Forelimb muscle (tissue), 1 donor: Measurements from ENCODE around the gene CCL22. TPM values are rescaled to one million over a fixed set of nuclear protein-coding genes. Genes with fewer than 3 reads are reported as not detected.
"Not testable (repeated sequence)": the region's sequence is repeated elsewhere in the genome, so short reads cannot be mapped to it uniquely, and the experiment has no call there.

Experiments
- DNase-seq: peaks from one replicate; pipeline ENCODE4 v3.0.0-alpha.2; 2013; ENCODE audit warnings: low read depth
- polyA plus RNA-seq: library from polyadenylated mRNA; unstranded; fragments of 120-200 nt; gene quantifications from one replicate; pipeline ENCODE4 v1.2.1, GENCODE V29; 2013; ENCODE audit not compliant: insufficient read length

Gene CCL22
- 0.24 TPM for polyA plus RNA-seq

GRCh38 chr16:57358527-57359095 is at the start of gene CCL22:
TSS of gene CCL22 (plus strand) at chr16:57358783. CDS start at chr16:57358817, 34 bp downstream.
- DNase-seq: no peak

GRCh38 chr16:57310801-57311200 is 47.8 kb upstream of the CCL22 start:
- DNase-seq: no peak

GRCh38 chr16:57313509-57313908 is 45.1 kb upstream of the CCL22 start:
- no peak for DNase-seq

GRCh38 chr16:57314161-57314785 is 44.3 kb upstream of the CCL22 start:
- no peak for DNase-seq

GRCh38 chr16:57315416-57315815 is 43.2 kb upstream of the CCL22 start:
- no peak for DNase-seq

GRCh38 chr16:57316390-57317017 is 42.1 kb upstream of the CCL22 start:
- DNase-seq: no peak

GRCh38 chr16:57318240-57318970 is 40.2 kb upstream of the CCL22 start:
- DNase-seq: no peak

- DNase-seq: no peak
Measured at GRCh38 chr16:57319646-57320045, 38.9 kb upstream of the CCL22 start.

- DNase-seq: no peak
Measured at GRCh38 chr16:57324749-57325148, 33.8 kb upstream of the CCL22 start.

- no peak for DNase-seq
Measured at GRCh38 chr16:57325458-57325857, 33.1 kb upstream of the CCL22 start.

- DNase-seq: no peak
Measured at GRCh38 chr16:57329718-57330327, 28.8 kb upstream of the CCL22 start.

- DNase-seq: no peak
Measured at GRCh38 chr16:57331355-57331754, 27.2 kb upstream of the CCL22 start.

GRCh38 chr16:57333402-57333801 is 25.2 kb upstream of the CCL22 start:
- no peak for DNase-seq

GRCh38 chr16:57335366-57335765 is 23.2 kb upstream of the CCL22 start:
- DNase-seq: no peak

- no peak for DNase-seq
Measured at GRCh38 chr16:57341062-57341440, 17.5 kb upstream of the CCL22 start.

- no peak for DNase-seq
Measured at GRCh38 chr16:57341441-57342303, 16.9 kb upstream of the CCL22 start.

GRCh38 chr16:57342606-57343005 is 16.0 kb upstream of the CCL22 start:
- not testable (repeated sequence) for DNase-seq

GRCh38 chr16:57343221-57343620 is 15.4 kb upstream of the CCL22 start:
- DNase-seq: no peak

GRCh38 chr16:57344094-57344493 is 14.5 kb upstream of the CCL22 start:
- DNase-seq: not testable (repeated sequence)

- DNase-seq: no peak
Measured at GRCh38 chr16:57345021-57345420, 13.6 kb upstream of the CCL22 start.

GRCh38 chr16:57345666-57346204 is 12.8 kb upstream of the CCL22 start:
- DNase-seq: no peak
